HG02870 (cell line): ENCODE data around the gene DCAF6.
A peak's percentile ranks its signal among the peaks of the same experiment; 100 is the strongest.
"Not testable (repeated sequence)": the region's sequence is repeated elsewhere in the genome, so short reads cannot be mapped to it uniquely, and the experiment has no call there.

Source experiments
- ATAC-seq: cut with Tn5 transposase; IDR thresholded peaks from one replicate; pipeline ENCODE4 v1.9.1; 2021; ENCODE audit warnings: mild to moderate bottlenecking, moderate library complexity; ENCODE audit not compliant: unreplicated experiment

Gene DCAF6

DNA sequence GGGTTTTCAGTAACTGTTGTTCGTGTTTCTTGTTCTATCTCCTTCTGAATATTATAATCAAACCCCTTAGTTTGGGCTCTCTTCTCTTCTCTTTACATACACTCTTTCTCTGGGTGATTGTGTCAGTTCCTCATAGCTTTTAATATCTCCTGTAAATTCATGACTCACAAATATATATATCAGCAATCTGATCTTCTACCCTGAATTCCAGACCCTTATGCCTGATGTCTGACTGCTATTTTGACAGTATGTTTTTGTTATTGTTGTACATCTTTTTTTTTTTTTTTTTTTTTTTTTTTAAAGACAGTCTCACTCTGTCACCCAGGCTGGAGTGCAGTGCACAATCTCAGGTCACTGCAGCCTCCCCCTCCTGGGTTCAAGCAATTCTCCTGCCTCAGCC is 71.2 kb downstream of the DCAF6 start:
- ATAC-seq = no peak

- ATAC-seq = no peak
These were observed 72.1 kb downstream of the DCAF6 start for GRCh38 chr1:168008595-168008994.

GRCh38 chr1:168009322-168009721 is 72.8 kb downstream of the DCAF6 start:
- no peak for ATAC-seq

DNA sequence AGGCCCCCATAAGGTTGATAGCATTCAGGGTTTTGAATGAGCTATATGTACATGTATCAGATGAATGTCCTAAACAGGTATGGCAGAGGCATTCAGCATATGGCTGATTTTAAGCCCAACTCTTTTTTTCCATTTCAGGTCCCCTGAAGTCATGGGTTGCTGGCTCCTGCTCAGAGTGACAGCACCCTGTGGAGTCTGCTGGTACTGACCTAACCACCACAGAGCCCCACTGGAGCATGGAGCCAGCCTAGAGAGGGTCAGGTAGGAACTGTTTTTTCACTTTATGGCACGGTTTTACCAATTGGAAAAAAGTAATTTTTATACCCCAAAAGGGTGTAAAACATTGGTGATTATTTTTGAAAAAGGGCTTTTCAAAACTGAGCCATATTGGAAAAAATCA is 82.9 kb downstream of the DCAF6 start:
- ATAC-seq = no peak

- no peak for ATAC-seq
These were observed 94.7 kb downstream of the DCAF6 start for GRCh38 chr1:168031198-168031597.

GRCh38 chr1:168031627-168032026 is 95.1 kb downstream of the DCAF6 start:
- ATAC-seq = peak; percentile 16

GRCh38 chr1:168032029-168032428 is 95.5 kb downstream of the DCAF6 start:
- ATAC-seq = peak; percentile 68

GRCh38 chr1:168035345-168035744 is 98.9 kb downstream of the DCAF6 start:
- no peak for ATAC-seq

DNA sequence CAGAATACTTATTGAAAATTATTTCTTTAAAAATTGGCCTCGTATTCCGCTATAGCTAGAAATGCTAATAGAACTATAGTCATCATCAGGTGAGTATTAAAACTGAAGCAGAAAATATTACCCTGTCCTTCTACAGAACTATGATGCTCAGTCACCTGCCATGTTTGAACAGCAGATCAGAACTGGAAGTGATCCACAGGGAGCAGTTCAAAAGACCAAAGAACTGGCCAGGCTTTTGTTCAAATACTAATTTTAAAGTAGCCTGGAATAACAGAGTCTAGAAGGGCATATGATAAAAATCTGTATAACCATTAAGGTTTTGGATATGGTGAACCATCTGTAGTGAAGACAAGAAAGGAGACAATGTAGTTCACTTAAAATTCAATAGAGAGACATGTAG is 105.9 kb downstream of the DCAF6 start:
- ATAC-seq = no peak

DNA sequence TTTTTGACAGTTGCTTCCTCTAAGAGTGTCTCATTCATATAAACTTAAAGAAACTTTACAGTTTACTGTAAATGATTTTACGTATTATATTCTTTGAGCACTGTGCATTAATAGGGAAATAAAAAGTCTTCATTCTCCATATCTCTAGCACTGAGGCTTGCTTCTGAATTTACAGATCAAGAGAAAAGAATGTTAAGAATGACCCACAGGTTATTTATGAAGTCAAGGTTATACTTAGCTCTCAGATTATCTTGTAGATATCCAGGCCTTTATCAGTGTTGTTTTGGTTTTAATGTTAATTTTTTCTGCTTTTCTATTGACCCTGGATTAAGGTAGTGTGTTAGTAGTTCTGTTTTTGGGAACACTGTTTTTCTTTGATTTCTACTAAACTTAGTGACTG is 108.8 kb downstream of the DCAF6 start:
- no peak for ATAC-seq

DNA sequence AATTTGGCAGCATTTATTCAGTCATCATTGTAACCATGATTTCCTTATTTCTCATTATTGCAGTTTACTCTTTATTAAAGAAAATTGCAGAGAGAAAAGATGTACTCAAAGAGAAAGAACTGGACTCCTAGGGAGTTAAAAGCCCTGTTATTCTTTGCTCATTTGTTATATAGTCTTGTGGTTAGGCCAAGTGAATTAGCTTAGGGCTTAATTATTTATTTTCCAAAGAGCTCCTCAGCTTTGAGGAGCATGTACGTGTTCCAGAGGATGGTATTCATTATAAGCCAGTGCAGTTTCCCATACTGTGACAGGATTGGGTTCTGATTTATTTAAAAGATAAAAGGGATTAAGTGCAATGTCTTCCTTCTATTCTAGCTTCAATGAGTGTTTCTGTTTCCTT is 113.8 kb downstream of the DCAF6 start:
- no peak for ATAC-seq

DNA sequence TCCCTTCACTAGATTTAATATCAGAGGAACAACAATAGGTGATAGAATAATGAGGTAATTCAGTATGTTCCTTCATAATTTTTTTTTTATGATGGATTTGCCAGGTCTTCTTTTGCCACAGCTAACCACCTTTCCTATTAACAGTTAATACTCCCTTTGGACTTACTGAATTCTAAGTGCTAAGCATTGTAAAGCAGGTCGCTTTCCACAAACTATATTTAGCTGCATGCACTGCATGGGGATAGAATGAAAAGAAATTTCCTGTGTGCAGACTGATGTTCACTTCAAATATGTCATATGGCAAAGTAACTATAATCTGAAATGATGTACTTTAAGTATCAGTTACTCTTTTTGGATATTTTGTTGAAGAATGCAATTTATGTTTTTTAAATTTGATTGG is 114.4 kb downstream of the DCAF6 start:
- no peak for ATAC-seq

- no peak for ATAC-seq
These were observed 117.2 kb downstream of the DCAF6 start for GRCh38 chr1:168053681-168054080.

- no peak for ATAC-seq
These were observed 117.6 kb downstream of the DCAF6 start for GRCh38 chr1:168054117-168054516.

GRCh38 chr1:168056152-168056551 is 119.7 kb downstream of the DCAF6 start:
- ATAC-seq = not testable (repeated sequence)

DNA sequence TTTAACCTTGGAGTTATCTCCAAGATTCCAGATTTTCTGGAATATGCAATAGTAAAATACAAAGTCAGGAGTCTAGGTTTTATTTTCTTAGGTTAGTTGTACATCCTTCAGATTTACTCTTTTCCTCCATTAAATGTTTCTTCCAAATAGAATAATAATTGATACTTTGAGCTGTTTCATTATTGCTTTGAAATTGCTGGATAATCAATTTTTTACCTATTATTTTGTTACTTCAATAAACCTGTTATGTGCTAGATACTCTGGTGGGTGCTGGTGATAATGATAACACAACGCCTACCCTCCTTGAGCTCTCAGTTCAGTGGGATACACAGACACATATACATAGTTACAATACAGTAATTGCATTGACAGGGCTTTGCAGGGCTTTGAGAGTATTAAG is 120.9 kb downstream of the DCAF6 start:
- no peak for ATAC-seq

GRCh38 chr1:168057921-168058320 is 121.4 kb downstream of the DCAF6 start:
- no peak for ATAC-seq

DNA sequence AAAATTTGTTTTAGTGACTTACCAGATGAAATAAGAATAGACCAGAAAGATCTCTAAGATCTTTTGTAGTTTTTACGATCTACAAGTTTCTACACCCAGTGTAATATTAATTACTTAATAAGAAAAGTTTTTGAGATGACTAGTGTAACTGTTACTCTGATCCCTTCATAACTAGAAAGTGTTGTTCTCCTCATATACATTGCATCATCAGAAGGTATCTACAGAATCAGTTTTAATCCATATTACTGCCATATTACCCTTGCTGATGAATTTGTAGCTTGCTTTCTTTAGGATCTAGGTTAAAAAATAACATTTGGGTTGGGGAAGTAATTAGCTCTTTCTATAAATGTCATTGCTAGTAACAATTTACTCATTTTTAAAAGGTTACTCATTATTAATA is 127.7 kb downstream of the DCAF6 start:
- ATAC-seq = no peak

- no peak for ATAC-seq
These were observed 129.0 kb downstream of the DCAF6 start for GRCh38 chr1:168065506-168065905.

DNA sequence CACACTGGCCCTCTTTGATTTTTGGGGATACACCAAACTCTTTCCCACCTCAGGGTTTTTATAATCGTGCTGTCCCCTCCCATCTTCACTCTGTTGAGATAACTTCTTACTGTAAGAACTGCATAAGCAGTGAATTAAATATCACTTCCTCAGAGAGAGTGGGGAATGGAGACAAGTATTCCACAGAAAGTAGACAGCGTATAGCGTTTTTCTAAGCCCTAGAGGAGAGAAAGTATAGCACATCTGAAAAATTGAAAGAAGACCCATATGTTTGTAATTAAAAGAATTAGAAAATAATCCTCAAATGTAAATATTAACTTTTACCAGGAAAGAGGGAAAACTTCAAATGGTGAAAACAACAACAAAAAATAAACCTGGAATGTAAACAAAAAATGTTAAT is 132.9 kb downstream of the DCAF6 start:
- no peak for ATAC-seq

DNA sequence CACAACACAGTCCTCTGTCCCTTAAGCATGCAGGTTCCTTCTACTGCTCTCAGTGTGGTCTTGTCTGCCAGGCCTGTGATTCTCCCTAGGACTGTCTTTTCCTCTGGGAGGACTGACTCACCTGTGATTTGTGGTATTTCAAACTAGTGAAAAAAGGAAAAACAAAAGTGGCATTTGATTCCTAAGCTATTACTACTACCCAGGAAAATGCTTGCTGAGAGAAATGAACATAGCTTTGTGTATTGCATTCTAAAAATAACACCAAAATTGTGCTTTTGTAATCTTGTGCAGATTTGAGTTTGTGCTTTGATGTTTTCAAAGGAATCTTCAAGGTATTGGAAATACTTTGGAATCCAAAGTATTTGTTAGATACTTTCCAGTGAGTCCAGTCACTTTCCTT is 143.3 kb downstream of the DCAF6 start:
- no peak for ATAC-seq

GRCh38 chr1:168081373-168082007 is 145.0 kb downstream of the DCAF6 start:
- ATAC-seq = no peak
